Type B pancreatic cell (in vitro differentiated cells): ENCODE data around the gene LNX1. TPM values are rescaled to one million over a fixed set of nuclear protein-coding genes. Genes with fewer than 3 reads are reported as not detected.

Source experiments
- DNase-seq: peaks from one replicate; pipeline ENCODE4 v3.0.0; 2021; ENCODE audit warnings: mixed read lengths; ENCODE audit not compliant: unreplicated experiment; ENCODE audit errors: extremely low spot score
- H3K27ac Mint-ChIP-seq: 2 replicates; pipeline ENCODE4 v1.8.0; 2021; ENCODE audit warnings: mild to moderate bottlenecking, mixed read lengths
- H3K27me3 Mint-ChIP-seq: 2 replicates; pipeline ENCODE4 v1.8.0; 2021; ENCODE audit warnings: mixed read lengths
- H3K36me3 Mint-ChIP-seq: 2 replicates; pipeline ENCODE4 v1.8.0; 2021; ENCODE audit warnings: mixed read lengths
- H3K4me1 Mint-ChIP-seq: one replicate; pipeline ENCODE4 v1.8.0; 2021; ENCODE audit warnings: mixed read lengths; ENCODE audit not compliant: unreplicated experiment
- H3K4me3 Mint-ChIP-seq: 2 replicates; pipeline ENCODE4 v1.8.0; 2021; ENCODE audit warnings: mild to moderate bottlenecking, mixed read lengths
- H3K9me3 Mint-ChIP-seq: 2 replicates; pipeline ENCODE4 v1.8.0; 2021; ENCODE audit warnings: mixed read lengths
- total RNA-seq: library from RNA; stranded (reverse); gene quantifications from 2 replicates; pipeline ENCODE4 v1.2.1, GENCODE V29; 2021; ENCODE audit warnings: low replicate concordance
- TF ChIP-seq, protein P1 (sequence below): fragments of 200-600 bp; sonication (generic); conservative IDR thresholded peaks from 2 replicates; pipeline ENCODE4 v1.5.0; 2021; ENCODE audit warnings: antibody characterized with exemption, mild to moderate bottlenecking

The LNX1 gene
- total RNA-seq, 1 donor from 2014 or later, result 5.3 TPM

DNA sequence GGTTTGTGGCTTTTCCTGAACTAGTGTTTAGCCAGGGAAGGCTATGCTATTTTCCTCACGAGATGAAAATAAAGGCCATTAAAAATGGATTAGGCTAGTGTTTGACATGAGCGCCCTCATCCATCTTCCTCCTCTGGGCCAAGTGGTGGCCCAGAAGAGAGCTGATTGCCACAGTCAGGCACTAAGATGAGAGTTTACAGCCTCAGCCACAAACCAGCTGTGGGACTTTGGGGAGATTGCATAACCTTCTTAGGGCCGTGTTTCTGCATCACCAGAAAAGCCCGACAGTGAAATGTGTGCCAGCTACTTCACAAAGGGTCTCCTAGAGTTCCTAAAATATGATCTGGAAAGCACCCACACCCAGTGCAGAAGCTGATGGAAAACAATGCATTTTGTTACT lies 42.3 kb upstream of the LNX1 start:
- TF ChIP-seq, protein P1, sequence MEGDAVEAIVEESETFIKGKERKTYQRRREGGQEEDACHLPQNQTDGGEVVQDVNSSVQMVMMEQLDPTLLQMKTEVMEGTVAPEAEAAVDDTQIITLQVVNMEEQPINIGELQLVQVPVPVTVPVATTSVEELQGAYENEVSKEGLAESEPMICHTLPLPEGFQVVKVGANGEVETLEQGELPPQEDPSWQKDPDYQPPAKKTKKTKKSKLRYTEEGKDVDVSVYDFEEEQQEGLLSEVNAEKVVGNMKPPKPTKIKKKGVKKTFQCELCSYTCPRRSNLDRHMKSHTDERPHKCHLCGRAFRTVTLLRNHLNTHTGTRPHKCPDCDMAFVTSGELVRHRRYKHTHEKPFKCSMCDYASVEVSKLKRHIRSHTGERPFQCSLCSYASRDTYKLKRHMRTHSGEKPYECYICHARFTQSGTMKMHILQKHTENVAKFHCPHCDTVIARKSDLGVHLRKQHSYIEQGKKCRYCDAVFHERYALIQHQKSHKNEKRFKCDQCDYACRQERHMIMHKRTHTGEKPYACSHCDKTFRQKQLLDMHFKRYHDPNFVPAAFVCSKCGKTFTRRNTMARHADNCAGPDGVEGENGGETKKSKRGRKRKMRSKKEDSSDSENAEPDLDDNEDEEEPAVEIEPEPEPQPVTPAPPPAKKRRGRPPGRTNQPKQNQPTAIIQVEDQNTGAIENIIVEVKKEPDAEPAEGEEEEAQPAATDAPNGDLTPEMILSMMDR, result no peak
- Mint-ChIP-seq H3K27me3 (peaks cover 8% of the 10 kb centered on the region), H3K27ac (no peak overlapping the region), H3K36me3 (no peaks in the 10 kb centered on the region), H3K4me1 (no peaks in the 10 kb centered on the region), H3K4me3 (no peak overlapping the region), H3K9me3 (peaks cover under 1% of the 10 kb centered on the region)
- DNase-seq, result no peak

DNA sequence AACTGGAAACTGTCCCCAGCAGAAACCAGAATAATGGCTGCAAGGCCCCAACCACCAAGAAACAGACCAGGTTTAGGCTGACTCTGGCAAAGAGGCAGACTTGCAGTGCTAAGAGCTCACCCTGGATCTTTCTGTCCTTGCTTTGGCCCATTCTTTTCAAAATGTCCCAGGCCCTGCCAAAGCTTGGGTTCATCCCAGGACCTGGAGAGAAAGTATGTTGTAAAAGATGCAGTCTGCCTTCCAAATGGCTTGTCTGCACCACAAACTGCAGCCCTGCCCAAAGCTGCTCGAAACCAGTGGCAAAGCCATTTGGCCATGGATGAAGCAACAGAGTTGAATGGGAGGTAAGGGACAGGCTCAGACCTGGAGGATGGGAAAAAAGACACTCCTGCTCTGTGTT lies 38.0 kb upstream of the LNX1 start:
- H3K27ac Mint-ChIP-seq, result no peak overlapping the region
- no peaks in the 10 kb centered on the region for H3K36me3 Mint-ChIP-seq
- H3K4me3 Mint-ChIP-seq, result no peak overlapping the region
- TF ChIP-seq, protein P1, result no peak
- peaks cover 5% of the 10 kb centered on the region for H3K4me1 Mint-ChIP-seq
- DNase-seq, result no peak
- H3K9me3 Mint-ChIP-seq, result peaks cover 5% of the 10 kb centered on the region
- peaks cover 8% of the 10 kb centered on the region for H3K27me3 Mint-ChIP-seq

DNA sequence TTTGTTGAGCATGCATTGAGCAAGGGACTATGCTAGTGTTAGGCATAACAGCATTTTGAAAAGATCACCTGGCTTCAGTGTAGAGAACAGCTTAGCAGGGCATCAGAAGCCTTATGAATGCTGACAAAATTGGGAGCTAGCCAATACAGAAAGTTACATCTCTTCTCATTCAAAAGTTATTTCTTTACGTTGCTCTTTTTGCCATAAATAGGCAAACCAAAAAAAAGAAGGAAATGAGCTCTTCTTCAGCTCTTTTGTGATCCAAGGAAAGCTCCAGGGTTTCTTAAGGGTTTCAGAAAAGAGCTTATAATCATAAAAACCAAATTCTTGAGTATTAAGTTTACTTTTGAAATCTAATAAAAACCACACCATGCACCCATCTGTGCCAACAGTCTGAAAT lies 35.2 kb upstream of the LNX1 start:
- no peaks in the 10 kb centered on the region for H3K36me3 Mint-ChIP-seq
- no peak overlapping the region for H3K27ac Mint-ChIP-seq
- peaks cover 4% of the 10 kb centered on the region for H3K27me3 Mint-ChIP-seq
- DNase-seq, result no peak
- peaks cover 5% of the 10 kb centered on the region for H3K4me1 Mint-ChIP-seq
- H3K4me3 Mint-ChIP-seq, result no peak overlapping the region
- peaks cover 5% of the 10 kb centered on the region for H3K9me3 Mint-ChIP-seq
- TF ChIP-seq, protein P1, result no peak

DNA sequence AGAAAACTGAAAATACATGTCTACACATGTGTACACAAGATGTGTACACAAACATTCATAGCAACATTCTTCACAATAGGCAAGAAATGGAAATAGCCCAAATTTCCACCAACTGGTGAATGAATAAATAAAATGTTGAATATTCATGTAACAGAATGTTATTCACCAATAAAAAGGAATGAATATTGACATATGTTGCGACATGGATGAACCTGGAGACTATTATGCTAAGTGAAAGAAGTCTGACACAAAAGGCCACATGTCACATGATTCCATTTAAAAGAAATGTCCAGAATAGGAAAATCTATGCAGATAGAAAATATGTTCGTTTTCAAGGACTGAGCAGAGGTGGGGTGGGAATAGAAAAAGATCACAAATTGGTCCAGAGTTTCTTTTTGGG lies 34.6 kb upstream of the LNX1 start:
- H3K4me1 Mint-ChIP-seq, result peaks cover 5% of the 10 kb centered on the region
- H3K27ac Mint-ChIP-seq, result no peak overlapping the region
- peaks cover 4% of the 10 kb centered on the region for H3K27me3 Mint-ChIP-seq
- H3K4me3 Mint-ChIP-seq, result no peak overlapping the region
- TF ChIP-seq, protein P1, result no peak
- no peaks in the 10 kb centered on the region for H3K36me3 Mint-ChIP-seq
- DNase-seq, result no peak
- peaks cover 5% of the 10 kb centered on the region for H3K9me3 Mint-ChIP-seq

DNA sequence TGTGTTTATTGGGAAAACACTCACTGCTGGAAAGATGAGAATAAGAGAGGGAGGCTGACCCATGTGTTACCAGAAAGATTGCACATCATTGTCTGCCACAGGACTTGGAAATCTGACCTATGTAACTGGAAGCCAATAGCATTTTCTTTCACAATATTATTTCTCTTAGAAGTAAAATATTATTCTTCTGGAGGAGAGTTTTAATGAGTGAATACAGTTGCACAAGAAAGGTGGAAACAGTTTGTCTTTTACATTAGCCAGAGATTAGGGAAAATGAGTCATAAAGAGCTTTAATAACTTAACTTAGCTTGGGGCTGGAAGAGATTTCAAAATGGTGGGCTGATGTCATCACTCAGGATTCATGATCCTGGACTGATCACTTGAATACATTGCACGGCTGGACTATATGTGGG lies 31.5 kb upstream of the LNX1 start:
- DNase-seq, result no peak
- Mint-ChIP-seq H3K27me3 (no peaks in the 10 kb centered on the region), H3K27ac (no peak overlapping the region), H3K36me3 (no peaks in the 10 kb centered on the region), H3K4me1 (peaks cover 2% of the 10 kb centered on the region), H3K9me3 (no peaks in the 10 kb centered on the region), H3K4me3 (no peak overlapping the region)
- TF ChIP-seq, protein P1, result no peak

DNA sequence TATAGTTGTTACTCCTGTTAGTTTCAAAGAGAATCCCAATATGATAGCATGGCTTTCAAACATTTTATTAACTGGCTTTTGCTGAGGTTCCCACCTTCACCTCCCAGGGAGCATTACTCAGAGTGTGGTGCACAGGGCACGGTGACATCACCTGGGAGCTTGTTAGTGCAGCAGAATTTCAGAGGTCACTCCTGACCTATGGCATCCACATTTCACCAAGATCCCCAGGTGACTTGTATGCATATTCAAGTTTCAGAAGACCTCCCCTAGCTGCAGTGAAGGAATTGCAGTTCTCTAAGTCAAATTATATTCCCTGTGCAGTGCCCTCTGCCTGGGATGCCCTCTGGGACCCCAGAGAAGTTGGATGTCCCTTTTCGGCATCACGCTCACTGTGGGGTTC lies 29.7 kb upstream of the LNX1 start:
- no peaks in the 10 kb centered on the region for H3K4me1 Mint-ChIP-seq
- no peak overlapping the region for H3K27ac Mint-ChIP-seq
- no peaks in the 10 kb centered on the region for H3K27me3 Mint-ChIP-seq
- no peak overlapping the region for H3K4me3 Mint-ChIP-seq
- H3K36me3 Mint-ChIP-seq, result no peaks in the 10 kb centered on the region
- H3K9me3 Mint-ChIP-seq, result no peaks in the 10 kb centered on the region
- no peak for DNase-seq
- TF ChIP-seq, protein P1, result peak; percentile 22
